ENCODE measurements around the gene CUX1.

DNA sequence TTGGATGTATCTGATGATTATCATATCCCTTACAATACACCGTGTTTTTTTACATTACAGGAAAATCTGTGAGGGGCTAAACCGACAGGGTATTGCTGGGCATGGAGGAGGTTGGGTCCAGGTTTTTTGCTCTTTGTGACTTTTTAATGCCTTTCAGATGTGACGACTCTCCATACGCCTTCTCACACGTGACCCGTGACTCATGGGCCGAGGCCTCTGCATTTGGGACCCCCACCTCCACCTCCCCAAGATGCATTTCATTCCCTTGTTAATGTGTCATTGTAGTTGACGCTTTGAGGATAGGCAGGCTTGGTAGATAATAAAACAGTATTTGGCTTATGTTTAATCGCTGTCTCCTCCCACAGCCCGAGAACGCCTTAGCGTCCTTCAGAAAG is 95.3 kb downstream of the CUX1 start:
- TF ChIP-seq, protein P1, sequence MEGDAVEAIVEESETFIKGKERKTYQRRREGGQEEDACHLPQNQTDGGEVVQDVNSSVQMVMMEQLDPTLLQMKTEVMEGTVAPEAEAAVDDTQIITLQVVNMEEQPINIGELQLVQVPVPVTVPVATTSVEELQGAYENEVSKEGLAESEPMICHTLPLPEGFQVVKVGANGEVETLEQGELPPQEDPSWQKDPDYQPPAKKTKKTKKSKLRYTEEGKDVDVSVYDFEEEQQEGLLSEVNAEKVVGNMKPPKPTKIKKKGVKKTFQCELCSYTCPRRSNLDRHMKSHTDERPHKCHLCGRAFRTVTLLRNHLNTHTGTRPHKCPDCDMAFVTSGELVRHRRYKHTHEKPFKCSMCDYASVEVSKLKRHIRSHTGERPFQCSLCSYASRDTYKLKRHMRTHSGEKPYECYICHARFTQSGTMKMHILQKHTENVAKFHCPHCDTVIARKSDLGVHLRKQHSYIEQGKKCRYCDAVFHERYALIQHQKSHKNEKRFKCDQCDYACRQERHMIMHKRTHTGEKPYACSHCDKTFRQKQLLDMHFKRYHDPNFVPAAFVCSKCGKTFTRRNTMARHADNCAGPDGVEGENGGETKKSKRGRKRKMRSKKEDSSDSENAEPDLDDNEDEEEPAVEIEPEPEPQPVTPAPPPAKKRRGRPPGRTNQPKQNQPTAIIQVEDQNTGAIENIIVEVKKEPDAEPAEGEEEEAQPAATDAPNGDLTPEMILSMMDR (IDR thresholded peaks at IDR 0.05; ENCODE audit: low read length), result no peak
- TF ChIP-seq EZH2 (optimal IDR thresholded peaks at IDR 0.05; ENCODE audit: low read depth, low read length), result no peak
- TF ChIP-seq EZH2phosphoT487 (IDR thresholded peaks at IDR 0.05; ENCODE audit: low read length), result no peak

Data from MM.1S (cell line).